ENCODE data around the gene EPHA8. TPM values are rescaled to one million over a fixed set of nuclear protein-coding genes. Genes with fewer than 3 reads are reported as not detected.
A peak's percentile ranks its signal among the peaks of the same experiment; 100 is the strongest.

Gene EPHA8
- total RNA-seq, 1 donor from 2014 or later: not detected

DNA sequence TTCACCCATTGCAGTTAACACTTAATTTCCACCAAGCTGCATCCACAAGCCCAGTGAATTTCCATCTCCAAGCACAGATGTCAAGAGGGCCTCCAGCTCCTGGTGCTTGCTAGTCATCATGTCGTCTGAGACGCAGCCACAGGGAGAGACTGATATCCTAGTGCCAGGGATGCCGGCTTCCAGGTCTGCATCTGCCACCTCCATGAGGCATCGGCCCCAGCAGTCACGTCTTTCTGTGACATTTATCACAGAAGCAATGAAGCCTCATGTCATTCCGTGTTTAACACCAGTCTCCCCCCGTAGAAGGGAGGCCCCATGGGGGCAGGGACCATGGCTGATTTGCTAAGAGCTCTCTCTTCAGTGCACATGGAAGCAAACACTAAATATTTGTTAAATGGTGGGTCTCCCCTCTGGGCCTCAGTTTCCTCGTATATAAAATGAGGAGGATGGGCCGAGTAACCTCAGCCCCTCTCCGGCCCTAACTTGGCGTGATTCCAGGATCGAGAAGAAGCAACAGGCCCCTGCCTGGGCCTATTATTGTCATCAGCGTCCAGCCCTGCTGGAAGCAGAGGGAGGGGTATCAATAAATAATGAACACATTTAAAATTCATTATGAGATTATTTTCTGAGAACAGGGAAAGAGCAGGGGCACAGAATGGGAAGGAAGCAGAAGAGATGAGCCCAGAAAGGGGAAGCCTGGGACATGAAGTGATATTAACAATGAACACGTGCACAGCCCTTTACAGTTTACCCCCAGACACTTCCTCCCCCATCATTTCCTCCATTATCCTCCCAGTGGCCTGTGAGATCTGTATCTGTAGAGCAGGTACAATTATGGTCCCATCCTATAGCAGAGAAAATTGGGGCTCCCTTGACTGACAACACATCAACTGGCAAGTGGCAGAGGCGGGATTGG is 88.9 kb downstream of the EPHA8 start:
- no peak for DNase-seq
- intact Hi-C loops (cut with DNase I): no loop called here
- ATAC-seq (ENCODE audit: poor library complexity): peak; percentile 51

DNA sequence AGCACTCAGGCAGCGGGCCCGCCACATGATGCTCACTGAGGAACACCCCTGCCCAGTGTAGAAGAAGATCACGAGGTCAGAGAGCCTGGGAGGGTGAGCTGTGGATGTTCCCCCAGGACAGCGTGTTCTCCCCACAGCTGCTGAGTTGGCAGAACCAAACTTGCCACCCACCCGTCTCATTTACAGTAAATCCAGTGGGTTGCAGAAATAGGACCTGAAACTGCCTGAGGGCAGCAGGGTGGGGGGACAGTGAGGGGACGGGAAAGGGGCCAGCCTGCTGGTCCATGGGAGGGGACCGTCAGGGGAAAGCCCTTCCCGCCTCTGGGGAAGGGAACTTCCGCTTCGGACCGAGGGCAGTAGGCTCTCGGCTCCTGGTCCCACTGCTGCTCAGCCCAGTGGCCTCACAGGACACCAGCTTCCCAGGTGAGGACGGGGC is 89.6 kb downstream of the EPHA8 start, which contains the start of gene C1QB:
C1QB (plus strand) TSS at position 356 of the 436 bp plus-strand sequence. CDS start 6,227 bp downstream, outside the sequence.
- ATAC-seq (ENCODE audit: poor library complexity) (peak; percentile 76), DNase-seq (peak; percentile 72)
- intact Hi-C loops (cut with DNase I): no loop called here

Small RNAs within 50 kb of the gene (microRNA-seq; reads per million reads assigned to microRNA genes)
- gene MIR6127: not detected

Other genes starting within 250 kb of the EPHA8 start
- 15.0 TPM for gene ZBTB40, start 111.6 kb upstream of the EPHA8 start, total RNA-seq
- 105 TPM for gene C1QA, start 73.1 kb downstream of the EPHA8 start, total RNA-seq
- 110 TPM for gene C1QC, start 80.1 kb downstream of the EPHA8 start, total RNA-seq
- 130 TPM for gene C1QB, start 89.7 kb downstream of the EPHA8 start, total RNA-seq
- gene EPHB2, start 147.3 kb downstream of the EPHA8 start, total RNA-seq: 2.7 TPM

Data from Right ventricle myocardium superior (tissue), 1 donor.